Stomach (tissue), 19 donors: Measurements from ENCODE around the gene APPL1. TPM values are rescaled to one million over a fixed set of nuclear protein-coding genes. Genes with fewer than 3 reads are reported as not detected.

Experiments used
- DNase-seq, 2 donors: peaks; one replicate each; pipeline versions ENCODE4 v3.0.0 to v3.0.0-alpha.2; 2013 to 2019
- H3K27ac ChIP-seq, 5 donors: fragments of 200-600 bp in 4 of 5; sonication (generic) in 4 of 5; one replicate each; pipeline ENCODE4 v1.5.1; 2013 to 2019; ENCODE audit warnings: mild to moderate bottlenecking in 1 of 5, moderate library complexity in 1 of 5
- H3K27me3 ChIP-seq, 3 donors: fragments of 200-600 bp; sonication (generic); one replicate each; pipeline ENCODE4 v1.5.1; 2017 to 2019; ENCODE audit warnings: mixed run types in 1 of 3
- H3K36me3 ChIP-seq, 4 donors: fragments of 200-600 bp; sonication (generic); 1 replicate in 3 of 4; 2 replicates in 1 of 4; pipeline ENCODE4 v1.5.1; 2016 to 2019
- H3K4me1 ChIP-seq, 4 donors: fragments of 200-600 bp; sonication (generic); one replicate each; pipeline ENCODE4 v1.5.1; 2016 to 2019
- H3K4me3 ChIP-seq, 4 donors: fragments of 200-600 bp; sonication (generic) in 3 of 4; one replicate each; pipeline ENCODE4 v1.5.1; 2016 to 2019; ENCODE audit warnings: mild to moderate bottlenecking in 1 of 4
- H3K9me3 ChIP-seq, 4 donors: fragments of 200-600 bp; sonication (generic); one replicate each; pipeline ENCODE4 v1.5.1; 2016 to 2019
- CTCF ChIP-seq, 7 experiments: fragments of 450-650 bp in 4 of 7; fragments of 200-600 bp in 3 of 7; sonication (generic) in 3 of 7; IDR thresholded peaks; one replicate each; pipeline ENCODE4 v1.5.1; 2016 to 2019; ENCODE audit warnings: antibody characterized with exemption in 7 of 7, control low read depth in 2 of 7, mild to moderate bottlenecking in 1 of 7
- EP300 ChIP-seq: sonication (generic); formaldehyde crosslinking; IDR thresholded peaks from one replicate; pipeline ENCODE4 v1.6.1; 2017; ENCODE audit warnings: antibody characterized with exemption
- POLR2A ChIP-seq, 4 donors: fragments of 450-650 bp; IDR thresholded peaks; one replicate each; pipeline ENCODE4 v1.6.1; 2016; ENCODE audit warnings: antibody characterized with exemption in 4 of 4, control low read depth in 2 of 4, mild to moderate bottlenecking in 1 of 4, moderate library complexity in 1 of 4
- POLR2AphosphoS5 ChIP-seq, 3 donors: sonication (generic); formaldehyde crosslinking; IDR thresholded peaks; one replicate each; pipeline ENCODE4 v1.6.1; 2016; ENCODE audit warnings: antibody characterized with exemption in 3 of 3
- WGBS, 5 donors: extraction: QIAGEN DNeasy Blood & Tissue Kit in 3 of 5; methylation state at CpG; one replicate each; pipeline versions ENCODE4 v1.1.5 to v1.1.7; 2013 to 2018; 5-methylcytosine and 5-hydroxymethylcytosine counted together
- intact Hi-C: fragments of 100-400 bp; cut with DNase I; formaldehyde crosslinking; loops from one replicate; pipeline ENCODE4 v1.15.1; 2023; ENCODE audit warnings: low total_unique reads
- long read RNA-seq, 10 donors: transcript quantifications; one replicate each; lab custom pipeline, GENCODE V29; 2026
- polyA plus RNA-seq, 3 donors: library from polyadenylated mRNA; stranded (reverse); fragments of 200-250 nt; gene quantifications; one replicate each; pipeline ENCODE4 v1.2.3, GENCODE V29; 2013
- total RNA-seq, 5 donors: library from RNA; depleted of rRNA; stranded (reverse); fragments of >200 nt; gene quantifications; one replicate each; pipeline versions ENCODE4 v1.1.0 to v1.2.3, GENCODE V29; 2014 to 2016
- donor health status: healthy with polysubstance abuse.
- donor health status: Bipolar disorder and iron deficiency.
- donor health status: healthy.

Gene APPL1
- total RNA-seq (10 to 100 TPM in 4 of 5 donors, 1 to 10 TPM in 1; 7.5 to 84.3 (median 33.9) TPM), polyA plus RNA-seq (10 to 100 TPM; 11.3 to 17.9 (median 14.4) TPM)
- long read RNA-seq, donor 1, full-length matches to known transcripts, result 1 of 6 reads
- long read RNA-seq, donor 1, partial matches to known transcripts, result 5 of 6 reads
- long read RNA-seq, donor 1, other reads (novel, unspliced or antisense), result 0 of 6 reads
- long read RNA-seq, donor 2, full-length matches to known transcripts, result 7 of 7 reads
- long read RNA-seq, donor 2, partial matches to known transcripts, result 0 of 7 reads
- long read RNA-seq, donor 2, other reads (novel, unspliced or antisense), result 0 of 7 reads
- long read RNA-seq, donor 3, full-length matches to known transcripts, result 2 of 7 reads
- long read RNA-seq, donor 3, partial matches to known transcripts, result 5 of 7 reads
- long read RNA-seq, donor 3, other reads (novel, unspliced or antisense), result 0 of 7 reads
- long read RNA-seq, donor 4, result 0 reads
- long read RNA-seq, donor 5, full-length matches to known transcripts, result 5 of 13 reads
- long read RNA-seq, donor 5, partial matches to known transcripts, result 8 of 13 reads
- long read RNA-seq, donor 5, other reads (novel, unspliced or antisense), result 0 of 13 reads
- long read RNA-seq, donor 6, result 0 reads
- long read RNA-seq, donor 7, result 0 reads
- long read RNA-seq, donor 8, partial matches to known transcripts, result 0 of 2 reads
- long read RNA-seq, donor 8, other reads (novel, unspliced or antisense), result 0 of 2 reads
- long read RNA-seq, donor 9, full-length matches to known transcripts, result 2 of 2 reads
- long read RNA-seq, donor 9, partial matches to known transcripts, result 0 of 2 reads
- long read RNA-seq, donor 9, other reads (novel, unspliced or antisense), result 0 of 2 reads
- long read RNA-seq, donor 10, full-length matches to known transcripts, result 3 of 3 reads
- long read RNA-seq, donor 10, partial matches to known transcripts, result 0 of 3 reads
- long read RNA-seq, donor 10, other reads (novel, unspliced or antisense), result 0 of 3 reads

- Histone ChIP-seq H3K27me3 (no peaks in the 10 kb centered on the region), H3K9me3 (no peaks in the 10 kb centered on the region), H3K4me1 (peaks cover 21 to 54% (median 38%) of the 10 kb centered on the region in 4 donors), H3K4me3 (peak within 1 kb of the TSS; percentile 67 to 90 (median 86)), H3K36me3 (no peaks in the 10 kb centered on the region), H3K27ac (peak within 1 kb of the TSS; percentile 88 to 99 (median 93))
- peak; percentile 56 to 90 (median 89) for TF ChIP-seq POLR2AphosphoS5 (IDR thresholded peaks at IDR 0.05)
- TF ChIP-seq EP300, result no peak
- peak in 2 of 4 donors; percentile 28 to 39 for TF ChIP-seq POLR2A (IDR thresholded peaks at IDR 0.05)
- no peak for TF ChIP-seq CTCF (IDR thresholded peaks at IDR 0.05)
- peak; percentile 94 to 98 for DNase-seq
- WGBS, 5 donors, result 0 to 1% (median 0%) methylated on average over 21 to 71 of the region's 71 CpGs
- intact Hi-C loops, result no loop called here
Observed at GRCh38 chr3:57227204-57227929, at the start of gene APPL1. APPL1 (plus strand) TSS chr3:57227729; CDS start chr3:57227884, 155 bp downstream.

- Histone ChIP-seq H3K27me3 (peaks cover 0 to 14% (median 0%) of the 10 kb centered on the region in 3 donors), H3K4me3 (no peak overlapping the region), H3K9me3 (no peaks in the 10 kb centered on the region), H3K4me1 (no peaks in the 10 kb centered on the region), H3K27ac (no peak overlapping the region), H3K36me3 (no peaks in the 10 kb centered on the region)
- TF ChIP-seq POLR2A (IDR thresholded peaks at IDR 0.05) (no peak), POLR2AphosphoS5 (IDR thresholded peaks at IDR 0.05) (no peak), CTCF (IDR thresholded peaks at IDR 0.05) (no peak), EP300 (no peak)
- DNase-seq, result peak in 1 of 2 donors; percentile 44
- WGBS, 5 donors, result 69 to 80% (median 77%) methylated on average over 5 of the region's 5 CpGs
- intact Hi-C loops, result no loop called here
Observed at GRCh38 chr3:57179580-57180410, 47.7 kb upstream of the APPL1 start.

GRCh38 chr3:57184526-57184925, 43.0 kb upstream of the APPL1 start:
- no peaks in the 10 kb centered on the region for H3K4me1 ChIP-seq
- TF ChIP-seq CTCF (IDR thresholded peaks at IDR 0.05) (no peak), POLR2A (IDR thresholded peaks at IDR 0.05) (no peak), POLR2AphosphoS5 (IDR thresholded peaks at IDR 0.05) (no peak), EP300 (no peak)
- no peak for DNase-seq
- intact Hi-C loops, result no loop called here
- H3K36me3 ChIP-seq, result no peaks in the 10 kb centered on the region
- H3K27ac ChIP-seq, result no peak overlapping the region
- peaks cover 0 to 10% (median 0%) of the 10 kb centered on the region in 3 donors for H3K27me3 ChIP-seq
- 52 to 59% (median 54%) methylated on average over 6 of the region's 6 CpGs for WGBS, 5 donors
- H3K9me3 ChIP-seq, result no peaks in the 10 kb centered on the region
- no peak overlapping the region for H3K4me3 ChIP-seq
